Sigmoid colon (tissue), 4 donors: ENCODE measurements around the gene CACNA1A.
A peak's percentile ranks its signal among the peaks of the same experiment; 100 is the strongest.

Experiments used
- CTCF ChIP-seq, 4 experiments: fragments of 450-650 bp in 3 of 4; fragments of 200-600 bp in 1 of 4; IDR thresholded peaks; one replicate each; pipeline ENCODE4 v1.5.1; 2016 to 2019; ENCODE audit warnings: antibody characterized with exemption in 4 of 4, mild to moderate bottlenecking in 3 of 4, moderate library complexity in 2 of 4
- POLR2AphosphoS5 ChIP-seq, 4 donors: sonication (generic); formaldehyde crosslinking; IDR thresholded peaks; one replicate each; pipeline ENCODE4 v1.6.1; 2017; ENCODE audit warnings: antibody characterized with exemption in 4 of 4

GRCh38 chr19:13181747-13182388 lies 324.4 kb downstream of the CACNA1A start:
- TF ChIP-seq CTCF (IDR thresholded peaks at IDR 0.05) (no peak), POLR2AphosphoS5 (IDR thresholded peaks at IDR 0.05) (peak in 3 of 4 donors; percentile 31 to 56 (median 49))
